ENCODE data around the gene LCMT2. TPM values are rescaled to one million over a fixed set of nuclear protein-coding genes. Genes with fewer than 3 reads are reported as not detected.
A peak's percentile ranks its signal among the peaks of the same experiment; 100 is the strongest.

Gene LCMT2
- total and polyA plus RNA-seq, 2 experiments from 2014 or later: 2.3 to 7.1 TPM

DNA sequence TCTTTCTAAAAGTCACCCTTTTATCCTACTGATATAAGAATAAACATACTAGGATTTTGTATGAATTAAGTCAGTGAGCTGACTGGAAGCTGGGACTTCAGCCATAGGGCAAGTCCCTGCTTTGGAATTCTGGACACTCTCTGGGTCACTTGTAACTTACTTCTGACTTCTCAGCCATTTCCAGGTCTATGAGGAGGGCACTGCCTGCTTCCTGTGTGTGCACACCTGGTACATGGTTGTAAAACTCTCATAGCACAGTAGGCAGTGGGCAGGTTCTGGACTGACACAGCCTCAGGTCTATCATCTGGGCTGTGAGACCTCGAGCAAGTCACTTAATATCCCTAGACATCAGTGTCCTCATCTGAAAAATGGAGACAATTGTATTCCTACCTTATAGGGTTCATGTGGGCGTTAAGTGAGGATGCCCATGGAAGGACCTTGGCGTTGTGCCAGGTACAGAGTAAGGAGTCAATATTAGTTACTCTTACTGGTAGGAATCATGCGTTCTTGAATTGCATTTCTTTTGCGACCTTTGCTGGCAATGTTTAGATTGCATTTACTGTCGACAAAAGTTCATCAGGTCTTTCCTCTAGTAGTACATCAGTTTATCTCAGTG lies 36.2 kb downstream of the LCMT2 start:
- H4K20me1 ChIP-seq (replicated peaks; ENCODE audit: insufficient read depth): no peaks in the 10 kb centered on the region
- no peaks in the 10 kb centered on the region for H3K9me3 Mint-ChIP-seq
- TF ChIP-seq, protein P1, sequence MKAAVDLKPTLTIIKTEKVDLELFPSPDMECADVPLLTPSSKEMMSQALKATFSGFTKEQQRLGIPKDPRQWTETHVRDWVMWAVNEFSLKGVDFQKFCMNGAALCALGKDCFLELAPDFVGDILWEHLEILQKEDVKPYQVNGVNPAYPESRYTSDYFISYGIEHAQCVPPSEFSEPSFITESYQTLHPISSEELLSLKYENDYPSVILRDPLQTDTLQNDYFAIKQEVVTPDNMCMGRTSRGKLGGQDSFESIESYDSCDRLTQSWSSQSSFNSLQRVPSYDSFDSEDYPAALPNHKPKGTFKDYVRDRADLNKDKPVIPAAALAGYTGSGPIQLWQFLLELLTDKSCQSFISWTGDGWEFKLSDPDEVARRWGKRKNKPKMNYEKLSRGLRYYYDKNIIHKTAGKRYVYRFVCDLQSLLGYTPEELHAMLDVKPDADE (IDR thresholded peaks at IDR 0.05): no peak
- TF ChIP-seq EZH2 (IDR thresholded peaks at IDR 0.05; ENCODE audit: low read depth, unreplicated experiment): no peak
- TF ChIP-seq STAT1 (IDR thresholded peaks at IDR 0.05; ENCODE audit: unreplicated experiment): no peak
- no peak for TF ChIP-seq POLR2AphosphoS5 (IDR thresholded peaks at IDR 0.05; ENCODE audit: low read depth)
- no peak for TF ChIP-seq ZNF331 (CRISPR knock-in tag; IDR thresholded peaks at IDR 0.05; ENCODE audit: low read depth)
- no peak for TF ChIP-seq CREB1 (CRISPR knock-in tag; IDR thresholded peaks at IDR 0.05; ENCODE audit: low read depth)
- TF ChIP-seq CTCF (conservative IDR thresholded peaks at IDR 0.05; ENCODE audit: low read depth in 2 of 2): no peak
- no peak for TF ChIP-seq EZH2phosphoT487 (IDR thresholded peaks at IDR 0.05; ENCODE audit: unreplicated experiment)
- TF ChIP-seq, protein P2, sequence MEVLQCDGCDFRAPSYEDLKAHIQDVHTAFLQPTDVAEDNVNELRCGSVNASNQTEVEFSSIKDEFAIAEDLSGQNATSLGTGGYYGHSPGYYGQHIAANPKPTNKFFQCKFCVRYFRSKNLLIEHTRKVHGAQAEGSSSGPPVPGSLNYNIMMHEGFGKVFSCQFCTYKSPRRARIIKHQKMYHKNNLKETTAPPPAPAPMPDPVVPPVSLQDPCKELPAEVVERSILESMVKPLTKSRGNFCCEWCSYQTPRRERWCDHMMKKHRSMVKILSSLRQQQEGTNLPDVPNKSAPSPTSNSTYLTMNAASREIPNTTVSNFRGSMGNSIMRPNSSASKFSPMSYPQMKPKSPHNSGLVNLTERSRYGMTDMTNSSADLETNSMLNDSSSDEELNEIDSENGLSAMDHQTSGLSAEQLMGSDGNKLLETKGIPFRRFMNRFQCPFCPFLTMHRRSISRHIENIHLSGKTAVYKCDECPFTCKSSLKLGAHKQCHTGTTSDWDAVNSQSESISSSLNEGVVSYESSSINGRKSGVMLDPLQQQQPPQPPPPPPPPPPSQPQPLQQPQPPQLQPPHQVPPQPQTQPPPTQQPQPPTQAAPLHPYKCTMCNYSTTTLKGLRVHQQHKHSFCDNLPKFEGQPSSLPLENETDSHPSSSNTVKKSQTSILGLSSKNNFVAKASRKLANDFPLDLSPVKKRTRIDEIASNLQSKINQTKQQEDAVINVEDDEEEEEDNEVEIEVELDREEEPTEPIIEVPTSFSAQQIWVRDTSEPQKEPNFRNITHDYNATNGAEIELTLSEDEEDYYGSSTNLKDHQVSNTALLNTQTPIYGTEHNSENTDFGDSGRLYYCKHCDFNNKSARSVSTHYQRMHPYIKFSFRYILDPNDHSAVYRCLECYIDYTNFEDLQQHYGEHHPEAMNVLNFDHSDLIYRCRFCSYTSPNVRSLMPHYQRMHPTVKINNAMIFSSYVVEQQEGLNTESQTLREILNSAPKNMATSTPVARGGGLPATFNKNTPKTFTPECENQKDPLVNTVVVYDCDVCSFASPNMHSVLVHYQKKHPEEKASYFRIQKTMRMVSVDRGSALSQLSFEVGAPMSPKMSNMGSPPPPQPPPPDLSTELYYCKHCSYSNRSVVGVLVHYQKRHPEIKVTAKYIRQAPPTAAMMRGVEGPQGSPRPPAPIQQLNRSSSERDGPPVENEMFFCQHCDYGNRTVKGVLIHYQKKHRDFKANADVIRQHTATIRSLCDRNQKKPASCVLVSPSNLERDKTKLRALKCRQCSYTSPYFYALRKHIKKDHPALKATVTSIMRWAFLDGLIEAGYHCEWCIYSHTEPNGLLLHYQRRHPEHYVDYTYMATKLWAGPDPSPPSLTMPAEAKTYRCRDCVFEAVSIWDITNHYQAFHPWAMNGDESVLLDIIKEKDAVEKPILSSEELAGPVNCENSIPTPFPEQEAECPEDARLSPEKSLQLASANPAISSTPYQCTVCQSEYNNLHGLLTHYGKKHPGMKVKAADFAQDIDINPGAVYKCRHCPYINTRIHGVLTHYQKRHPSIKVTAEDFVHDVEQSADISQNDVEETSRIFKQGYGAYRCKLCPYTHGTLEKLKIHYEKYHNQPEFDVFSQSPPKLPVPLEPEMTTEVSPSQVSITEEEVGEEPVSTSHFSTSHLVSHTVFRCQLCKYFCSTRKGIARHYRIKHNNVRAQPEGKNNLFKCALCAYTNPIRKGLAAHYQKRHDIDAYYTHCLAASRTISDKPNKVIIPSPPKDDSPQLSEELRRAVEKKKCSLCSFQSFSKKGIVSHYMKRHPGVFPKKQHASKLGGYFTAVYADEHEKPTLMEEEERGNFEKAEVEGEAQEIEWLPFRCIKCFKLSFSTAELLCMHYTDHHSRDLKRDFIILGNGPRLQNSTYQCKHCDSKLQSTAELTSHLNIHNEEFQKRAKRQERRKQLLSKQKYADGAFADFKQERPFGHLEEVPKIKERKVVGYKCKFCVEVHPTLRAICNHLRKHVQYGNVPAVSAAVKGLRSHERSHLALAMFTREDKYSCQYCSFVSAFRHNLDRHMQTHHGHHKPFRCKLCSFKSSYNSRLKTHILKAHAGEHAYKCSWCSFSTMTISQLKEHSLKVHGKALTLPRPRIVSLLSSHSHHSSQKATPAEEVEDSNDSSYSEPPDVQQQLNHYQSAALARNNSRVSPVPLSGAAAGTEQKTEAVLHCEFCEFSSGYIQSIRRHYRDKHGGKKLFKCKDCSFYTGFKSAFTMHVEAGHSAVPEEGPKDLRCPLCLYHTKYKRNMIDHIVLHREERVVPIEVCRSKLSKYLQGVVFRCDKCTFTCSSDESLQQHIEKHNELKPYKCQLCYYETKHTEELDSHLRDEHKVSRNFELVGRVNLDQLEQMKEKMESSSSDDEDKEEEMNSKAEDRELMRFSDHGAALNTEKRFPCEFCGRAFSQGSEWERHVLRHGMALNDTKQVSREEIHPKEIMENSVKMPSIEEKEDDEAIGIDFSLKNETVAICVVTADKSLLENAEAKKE (CRISPR knock-in tag; IDR thresholded peaks at IDR 0.05): no peak
- no peak for TF ChIP-seq NANOG (IDR thresholded peaks at IDR 0.05; ENCODE audit: borderline replicate concordance)
- no peak for TF ChIP-seq JUNB (IDR thresholded peaks at IDR 0.05; ENCODE audit: unreplicated experiment)
- peaks cover 9% of the 10 kb centered on the region for H3K27me3 Mint-ChIP-seq (ENCODE audit: insufficient read depth, low read depth, poor library complexity)
- no peak overlapping the region; the same call in 1 of the 2 replicates for H3K4me2 ChIP-seq
- DNase-seq (ENCODE audit: low spot score) (no peak), ATAC-seq (no peak)
- no peaks in the 10 kb centered on the region for H3K79me2 ChIP-seq (replicated peaks; ENCODE audit: insufficient read depth)
- peaks cover 15% of the 10 kb centered on the region for H3K4me1 ChIP-seq (ENCODE audit: insufficient read depth)
- H3K4me1 Mint-ChIP-seq: peaks cover 18% of the 10 kb centered on the region; the same call in 2 of the 3 replicates
- H3K4me3 Mint-ChIP-seq: peak overlapping the region; percentile 42; the same call in 2 of the 3 replicates
- H3F3A ChIP-seq (replicated peaks; ENCODE audit: low read depth): no peaks in the 10 kb centered on the region
- H3K4me3 ChIP-seq: peak overlapping the region; percentile 20; the same call in 1 of the 2 replicates
- no peaks in the 10 kb centered on the region for H3K27me3 ChIP-seq (ENCODE audit: insufficient read depth)
- no peak overlapping the region for H3K27ac Mint-ChIP-seq
- no peaks in the 10 kb centered on the region for H3K9me2 ChIP-seq (ENCODE audit: insufficient read depth)
- H3K36me3 Mint-ChIP-seq (ENCODE audit: low read depth): no peaks in the 10 kb centered on the region
- H2AFZ ChIP-seq: no peak overlapping the region; the same call in 1 of the 2 replicates
- H3K36me3 ChIP-seq (ENCODE audit: insufficient read depth): no peaks in the 10 kb centered on the region
- H3K27ac ChIP-seq (ENCODE audit: low read depth): no peak overlapping the region

All from GM23338 (cell line).